H54 (cell line): ENCODE results near the gene KRT7.
A peak's percentile ranks its signal among the peaks of the same experiment; 100 is the strongest.

Source experiments
- DNase-seq: peaks from one replicate; pipeline ENCODE4 v3.0.0; 2011; ENCODE audit warnings: low spot score, mixed read lengths; ENCODE audit not compliant: insufficient read length
- FAIRE-seq: peaks from 3 replicates; lab custom pipeline; 2011; peaks lifted over from hg19 to GRCh38; lab: Jason Lieb, UNC
- POLR2A ChIP-seq: IDR thresholded peaks from 2 replicates; pipeline ENCODE4 v1.6.1; 2011; ENCODE audit warnings: low read depth, mild to moderate bottlenecking, low read length

KRT7 gene

DNA sequence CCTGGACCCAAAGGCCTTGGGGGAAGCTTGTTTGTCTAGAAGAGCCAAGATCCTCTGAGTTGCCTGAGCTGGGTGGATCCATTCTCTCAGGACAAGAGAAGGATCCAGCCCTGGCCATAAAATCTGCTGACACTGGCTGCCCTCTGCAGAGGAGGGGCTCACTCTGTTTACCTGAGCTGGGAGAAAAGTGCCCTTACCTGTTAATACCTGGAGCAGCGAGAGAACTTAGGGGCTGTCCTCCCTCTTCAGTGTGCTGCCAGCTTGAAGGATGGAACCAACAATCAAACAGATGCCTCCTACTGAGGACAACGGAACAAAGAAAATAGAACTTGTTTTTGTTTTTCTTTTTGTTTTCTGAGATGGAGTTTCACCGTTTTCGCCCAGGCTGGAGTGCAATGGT lies 7.3 kb upstream of the KRT7 start:
- no peak for DNase-seq
- TF ChIP-seq POLR2A, result no peak
- no peak for FAIRE-seq

- no peak for TF ChIP-seq POLR2A
- DNase-seq, result no peak
- FAIRE-seq, result no peak
Observed at GRCh38 chr12:52226446-52226845, 6.6 kb upstream of the KRT7 start.

DNA sequence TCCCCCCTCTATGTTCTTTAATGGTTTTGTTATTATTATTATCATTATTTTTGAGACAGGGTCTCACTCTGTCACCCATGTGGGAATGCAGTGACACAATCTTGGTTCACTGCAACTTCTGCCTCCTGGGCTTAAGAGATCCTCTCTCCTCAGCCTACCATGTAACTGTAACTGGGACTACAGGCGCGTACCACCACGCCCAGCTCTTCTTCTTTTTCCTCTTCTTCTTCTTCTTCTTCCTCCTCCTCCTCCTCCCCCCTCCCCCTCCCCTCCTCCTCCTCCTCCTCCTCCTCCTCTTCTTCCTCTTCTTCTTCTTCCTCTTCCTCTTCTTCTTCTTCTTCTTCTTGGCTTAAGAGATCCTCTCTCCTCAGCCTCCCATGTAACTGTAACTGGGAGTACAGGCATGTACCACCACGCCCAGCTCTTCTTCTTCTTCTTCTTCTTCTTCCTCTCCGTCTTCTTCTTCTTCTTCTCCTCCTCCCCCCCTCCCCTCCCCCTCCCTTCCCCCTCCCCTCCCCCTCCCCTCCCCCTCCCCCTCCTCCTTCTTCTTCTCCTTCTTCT lies 5.4 kb upstream of the KRT7 start:
- FAIRE-seq (no peak), DNase-seq (no peak)
- TF ChIP-seq POLR2A, result no peak

GRCh38 chr12:52228366-52228765 lies 4.7 kb upstream of the KRT7 start:
- DNase-seq (no peak), FAIRE-seq (no peak)
- no peak for TF ChIP-seq POLR2A

- FAIRE-seq, result no peak
- no peak for TF ChIP-seq POLR2A
- no peak for DNase-seq
Observed at GRCh38 chr12:52228931-52229330, 4.1 kb upstream of the KRT7 start.

DNA sequence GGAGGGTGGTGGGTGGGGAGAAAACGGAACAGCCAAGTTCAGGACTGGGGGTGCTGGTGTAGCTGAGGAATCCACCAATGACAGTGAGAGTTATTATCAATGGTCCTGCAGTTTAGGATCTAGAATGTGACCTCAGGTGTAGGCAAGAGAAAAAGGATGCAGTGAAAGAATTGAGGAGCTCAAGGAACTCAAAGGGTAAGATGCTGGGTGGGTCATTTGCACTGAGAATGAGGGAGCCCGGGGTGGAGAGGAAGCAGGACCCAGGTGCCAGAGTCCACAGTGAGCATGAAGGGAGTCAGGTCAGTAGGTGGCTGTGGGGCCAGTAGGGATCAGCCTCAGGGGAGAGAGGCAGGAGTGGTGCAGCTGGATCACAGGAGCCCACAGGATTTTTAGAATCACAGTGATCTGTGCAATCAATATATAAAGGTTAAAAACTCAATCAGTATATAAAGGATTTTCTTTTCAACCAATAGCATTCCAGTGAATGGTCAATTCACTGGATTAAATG lies 3.2 kb upstream of the KRT7 start:
- no peak for TF ChIP-seq POLR2A
- DNase-seq (no peak), FAIRE-seq (no peak)

GRCh38 chr12:52230364-52231281 lies 2.4 kb upstream of the KRT7 start:
- no peak for FAIRE-seq
- peak; percentile 29; the same call in 1 of the 2 replicates for TF ChIP-seq POLR2A
- peak; percentile 95 for DNase-seq

GRCh38 chr12:52231305-52232202 lies 1.5 kb upstream of the KRT7 start:
- TF ChIP-seq POLR2A, result 0 out of 2 replicates have a peak, but pooled peaks have one; percentile 11
- DNase-seq (no peak), FAIRE-seq (no peak)

GRCh38 chr12:52232203-52232673 lies 805 bp upstream of the KRT7 start:
- DNase-seq, result no peak
- TF ChIP-seq POLR2A, result no peak
- FAIRE-seq, result no peak

- DNase-seq, result no peak
- FAIRE-seq, result no peak
- TF ChIP-seq POLR2A, result no peak
Observed at GRCh38 chr12:52233462-52234207, 592 bp downstream of the KRT7 start.

- DNase-seq, result no peak
- FAIRE-seq, result no peak
- no peak for TF ChIP-seq POLR2A
Observed at GRCh38 chr12:52234223-52234810, 1.3 kb downstream of the KRT7 start.

DNA sequence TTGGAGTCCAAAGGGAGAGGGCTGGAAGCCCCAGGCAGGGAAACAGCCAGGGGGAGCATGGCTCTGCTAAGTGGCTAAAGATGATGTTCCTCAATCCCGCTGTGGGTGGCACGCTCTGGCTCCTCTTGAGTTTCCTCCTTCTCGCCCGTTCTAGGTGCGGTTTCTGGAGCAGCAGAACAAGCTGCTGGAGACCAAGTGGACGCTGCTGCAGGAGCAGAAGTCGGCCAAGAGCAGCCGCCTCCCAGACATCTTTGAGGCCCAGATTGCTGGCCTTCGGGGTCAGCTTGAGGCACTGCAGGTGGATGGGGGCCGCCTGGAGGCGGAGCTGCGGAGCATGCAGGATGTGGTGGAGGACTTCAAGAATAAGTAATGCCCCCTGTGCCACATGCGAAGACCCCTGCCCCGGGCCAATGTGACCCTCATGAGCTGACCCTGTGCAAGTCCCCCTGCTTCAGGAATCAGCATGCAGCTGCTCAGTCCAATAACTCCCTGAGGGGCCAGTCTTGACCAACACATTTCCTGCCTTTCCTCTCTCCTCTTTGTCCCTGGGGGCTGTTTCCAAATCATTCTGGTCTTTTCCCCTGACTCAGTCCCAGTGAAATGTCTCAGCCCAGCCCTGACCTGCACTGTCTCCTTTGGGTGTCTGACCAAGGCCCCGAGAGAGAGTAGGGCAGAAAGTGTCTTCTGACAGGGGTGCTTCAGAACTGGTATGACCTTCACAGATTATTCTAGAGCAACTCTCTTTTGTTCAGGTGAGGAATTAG lies 2.1 kb downstream of the KRT7 start:
- FAIRE-seq (no peak), DNase-seq (no peak)
- TF ChIP-seq POLR2A, result no peak
